SJSA1 (cell line): ENCODE results near the gene PRSS22. TPM values are rescaled to one million over a fixed set of nuclear protein-coding genes. Genes with fewer than 3 reads are reported as not detected.

Experiments
- DNase-seq, 2 experiments: peaks; one replicate each; pipeline ENCODE4 v3.0.0-alpha.2; 2015 to 2020; ENCODE audit warnings: low spot score in 2 of 2, low read depth in 1 of 2
- H3K27ac ChIP-seq: fragments of 250-450 bp; sonication (Bioruptor Pico); 2 replicates; pipeline ENCODE4 v1.5.1; 2020; ENCODE audit warnings: mild to moderate bottlenecking, moderate library complexity
- H3K27me3 ChIP-seq: fragments of 250-450 bp; sonication (Bioruptor Pico); replicated peaks from 2 replicates; pipeline ENCODE4 v1.5.1; 2020; ENCODE audit warnings: mild to moderate bottlenecking, moderate library complexity
- H3K36me3 ChIP-seq: fragments of 250-450 bp; sonication (Bioruptor Pico); 2 replicates; pipeline ENCODE4 v1.5.1; 2020; ENCODE audit warnings: mild to moderate bottlenecking
- H3K4me1 ChIP-seq: fragments of 250-450 bp; sonication (Bioruptor Pico); replicated peaks from 2 replicates; pipeline ENCODE4 v1.6.1; 2021; ENCODE audit warnings: mild to moderate bottlenecking
- H3K4me3 ChIP-seq: fragments of 250-450 bp; sonication (Bioruptor Pico); 2 replicates; pipeline ENCODE4 v1.5.1; 2020; ENCODE audit warnings: mild to moderate bottlenecking
- H3K9me3 ChIP-seq: fragments of 250-450 bp; sonication (Bioruptor Pico); replicated peaks from 2 replicates; pipeline ENCODE4 v1.5.1; 2020; ENCODE audit warnings: mild to moderate bottlenecking
- total RNA-seq: library from RNA; depleted of rRNA; stranded (reverse); fragments of >200 nt; shearing (Covaris generic); gene quantifications from 2 replicates; pipeline ENCODE4 v1.2.3, GENCODE V29; 2014

PRSS22 gene
- total RNA-seq, 1 experiment from 2014 or later = not detected

- Histone ChIP-seq H3K4me3 (no peak overlapping the region), H3K9me3 (no peaks in the 10 kb centered on the region), H3K27ac (peak overlapping the region; percentile 29), H3K4me1 (peaks cover 25% of the 10 kb centered on the region), H3K27me3 (no peaks in the 10 kb centered on the region), H3K36me3 (no peaks in the 10 kb centered on the region)
- DNase-seq = peak; percentile 94 to 95
Measured at GRCh38 chr16:2835638-2836493, 22.1 kb downstream of the PRSS22 start.

DNA sequence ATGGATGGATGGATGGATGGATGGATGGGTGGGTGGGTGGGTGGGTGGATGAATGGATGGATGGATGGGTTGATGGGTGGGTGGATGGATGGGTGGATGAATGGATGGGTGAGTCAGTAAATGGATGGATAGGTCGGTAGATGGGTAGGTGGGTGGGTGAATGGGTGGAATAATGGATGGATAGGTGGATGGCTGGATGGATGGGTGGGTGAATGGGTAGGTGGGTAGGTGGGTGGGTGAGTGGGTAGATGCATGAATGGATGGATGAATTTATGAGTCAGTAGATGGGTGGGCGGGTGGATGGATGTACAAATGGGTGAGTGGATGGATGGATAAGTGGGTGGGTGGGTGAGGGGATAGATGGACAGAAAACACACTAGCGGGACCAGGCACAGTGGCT is 23.0 kb downstream of the PRSS22 start:
- Histone ChIP-seq H3K27me3 (no peaks in the 10 kb centered on the region), H3K36me3 (no peaks in the 10 kb centered on the region), H3K4me1 (peaks cover 25% of the 10 kb centered on the region), H3K27ac (no peak overlapping the region), H3K9me3 (no peaks in the 10 kb centered on the region), H3K4me3 (no peak overlapping the region)
- DNase-seq = no peak

DNA sequence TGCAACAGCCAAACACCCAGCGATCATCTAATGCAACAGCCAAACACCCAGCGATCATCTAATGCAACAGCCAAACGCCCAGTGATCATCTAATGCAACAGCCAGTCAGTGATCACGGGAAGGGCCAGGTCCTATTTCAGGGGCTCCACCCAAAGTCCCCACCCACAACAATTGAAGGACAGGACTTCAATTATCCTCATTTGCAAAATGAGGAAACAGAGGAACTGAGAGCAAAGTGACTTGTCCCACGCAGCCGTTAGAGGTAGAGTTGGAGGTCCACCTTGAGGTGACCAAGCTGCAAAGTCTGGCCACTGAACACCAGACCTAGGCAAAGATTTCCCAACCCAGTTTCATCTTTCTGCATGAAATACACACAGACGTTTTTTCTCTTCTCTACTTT is 24.2 kb downstream of the PRSS22 start:
- H3K27ac ChIP-seq = no peak overlapping the region
- no peaks in the 10 kb centered on the region for H3K9me3 ChIP-seq
- DNase-seq = no peak
- H3K4me1 ChIP-seq = peaks cover 21% of the 10 kb centered on the region
- H3K36me3 ChIP-seq = no peaks in the 10 kb centered on the region
- H3K27me3 ChIP-seq = no peaks in the 10 kb centered on the region
- H3K4me3 ChIP-seq = no peak overlapping the region

- Histone ChIP-seq H3K9me3 (no peaks in the 10 kb centered on the region), H3K27ac (no peak overlapping the region), H3K36me3 (no peaks in the 10 kb centered on the region), H3K4me1 (peaks cover 11% of the 10 kb centered on the region), H3K27me3 (no peaks in the 10 kb centered on the region; the same call in 1 of the 2 replicates), H3K4me3 (no peak overlapping the region)
- no peak for DNase-seq
Measured at GRCh38 chr16:2831203-2831602, 26.8 kb downstream of the PRSS22 start.

- Histone ChIP-seq H3K4me3 (no peak overlapping the region), H3K27ac (no peak overlapping the region), H3K27me3 (no peaks in the 10 kb centered on the region; the same call in none of the 2 replicates), H3K36me3 (no peaks in the 10 kb centered on the region), H3K9me3 (no peaks in the 10 kb centered on the region), H3K4me1 (peaks cover 2% of the 10 kb centered on the region)
- no peak for DNase-seq
Measured at GRCh38 chr16:2830355-2830695, 27.6 kb downstream of the PRSS22 start.

DNA sequence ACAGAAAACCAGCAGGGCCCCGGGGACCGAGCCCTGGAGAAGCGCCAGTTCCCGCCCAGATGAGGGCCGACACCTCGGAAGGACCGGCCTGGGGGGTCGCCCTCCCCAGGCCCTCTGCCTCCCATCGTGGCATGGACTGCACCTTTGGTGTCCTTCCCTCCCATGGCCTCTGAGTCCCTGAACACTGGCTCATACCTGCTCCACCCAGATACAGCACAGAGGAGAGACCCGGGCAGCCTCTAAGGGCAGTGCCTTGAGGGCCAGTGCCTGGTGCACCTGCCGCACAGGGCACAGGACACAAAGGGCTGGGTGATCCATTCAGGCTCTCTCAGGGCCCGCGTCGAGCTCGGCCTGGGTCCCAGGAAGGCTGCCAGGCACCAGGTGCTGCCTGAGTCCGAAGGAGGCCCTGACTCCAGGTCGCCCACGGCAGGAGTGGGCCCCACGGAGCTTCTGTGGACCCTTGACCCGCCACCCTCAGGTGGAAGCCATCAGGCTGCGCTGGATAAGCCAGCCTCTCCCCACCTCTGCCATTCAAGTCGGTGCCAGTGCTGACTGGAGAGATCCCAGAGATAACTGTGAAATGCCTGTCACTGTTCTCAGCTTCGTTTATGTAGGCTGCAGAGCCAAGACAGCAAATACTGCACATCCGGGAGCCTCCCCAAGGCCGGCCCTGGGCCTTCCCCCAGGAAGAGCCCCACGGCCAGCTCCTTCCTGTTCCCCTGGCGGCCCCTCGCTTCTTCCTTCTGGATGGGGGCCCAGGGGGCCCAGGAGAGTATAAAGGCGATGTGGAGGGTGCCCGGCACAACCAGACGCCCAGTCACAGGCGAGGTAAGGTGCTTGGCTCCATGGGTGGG is 28.2 kb downstream of the PRSS22 start, which contains the start of gene ZG16B:
Gene ZG16B, plus strand, starts transcription at position 803 of the 854 bp plus-strand sequence. CDS start 139 bp downstream, outside the sequence.
- no peak within 1 kb of the TSS for H3K27ac ChIP-seq
- DNase-seq = no peak
- no peaks in the 10 kb centered on the region; the same call in none of the 2 replicates for H3K27me3 ChIP-seq

GRCh38 chr16:2828876-2829430 is 29.0 kb downstream of the PRSS22 start:
- no peaks in the 10 kb centered on the region for H3K4me1 ChIP-seq
- no peaks in the 10 kb centered on the region for H3K36me3 ChIP-seq
- no peak for DNase-seq
- no peak overlapping the region for H3K4me3 ChIP-seq
- H3K27ac ChIP-seq = no peak overlapping the region
- H3K9me3 ChIP-seq = no peaks in the 10 kb centered on the region
- no peaks in the 10 kb centered on the region; the same call in none of the 2 replicates for H3K27me3 ChIP-seq

More for the DNA sequence above, 28.2 kb downstream of the PRSS22 start, which contains the start of gene ZG16B:
- H3K36me3 ChIP-seq = no peaks in the 10 kb centered on the region
- H3K9me3 ChIP-seq = no peaks in the 10 kb centered on the region
- H3K4me3 ChIP-seq = no peak within 1 kb of the TSS
- H3K4me1 ChIP-seq = no peaks in the 10 kb centered on the region

GRCh38 chr16:2828521-2828840 is 29.5 kb downstream of the PRSS22 start:
- Histone ChIP-seq H3K9me3 (no peaks in the 10 kb centered on the region), H3K27ac (no peak overlapping the region), H3K27me3 (peaks cover under 1% of the 10 kb centered on the region), H3K36me3 (no peaks in the 10 kb centered on the region), H3K4me3 (no peak overlapping the region), H3K4me1 (no peaks in the 10 kb centered on the region)
- DNase-seq = no peak

DNA sequence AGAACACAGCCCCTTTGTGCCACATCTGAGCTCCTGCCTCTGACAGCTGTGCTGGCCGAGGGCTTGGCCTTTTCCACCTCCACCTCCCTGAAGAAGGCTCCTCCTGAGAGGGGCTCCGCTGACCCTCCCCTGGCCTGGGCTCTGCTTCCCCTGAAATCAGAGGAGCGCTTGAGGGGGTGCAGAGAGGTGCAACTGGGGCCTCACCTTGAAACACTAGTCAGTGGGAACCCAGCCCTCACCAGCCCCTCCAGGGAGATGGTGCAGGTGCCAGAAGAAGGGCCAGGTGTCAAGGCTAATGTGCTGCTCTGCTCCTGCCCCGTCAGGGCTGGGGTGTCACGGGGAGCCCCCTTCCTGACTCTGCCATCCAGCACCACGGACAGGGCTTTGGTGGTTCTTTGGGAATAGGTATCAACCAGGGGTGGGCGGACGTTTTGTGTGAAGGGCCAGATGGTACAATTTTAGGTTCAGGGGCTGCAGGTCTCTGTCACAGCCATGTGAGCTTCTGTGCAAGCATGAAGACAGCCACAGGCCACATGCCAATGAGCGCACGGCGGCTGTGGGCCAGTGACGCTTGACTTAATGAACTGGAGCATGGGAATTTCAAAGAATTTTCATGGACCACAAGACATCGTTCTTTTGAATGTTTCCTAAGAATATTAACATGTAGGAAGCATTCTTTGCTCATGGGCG is 30.0 kb downstream of the PRSS22 start:
- Histone ChIP-seq H3K9me3 (no peaks in the 10 kb centered on the region), H3K36me3 (no peaks in the 10 kb centered on the region), H3K4me3 (no peak overlapping the region), H3K27me3 (peaks cover 3% of the 10 kb centered on the region), H3K27ac (no peak overlapping the region), H3K4me1 (no peaks in the 10 kb centered on the region)
- no peak for DNase-seq

DNA sequence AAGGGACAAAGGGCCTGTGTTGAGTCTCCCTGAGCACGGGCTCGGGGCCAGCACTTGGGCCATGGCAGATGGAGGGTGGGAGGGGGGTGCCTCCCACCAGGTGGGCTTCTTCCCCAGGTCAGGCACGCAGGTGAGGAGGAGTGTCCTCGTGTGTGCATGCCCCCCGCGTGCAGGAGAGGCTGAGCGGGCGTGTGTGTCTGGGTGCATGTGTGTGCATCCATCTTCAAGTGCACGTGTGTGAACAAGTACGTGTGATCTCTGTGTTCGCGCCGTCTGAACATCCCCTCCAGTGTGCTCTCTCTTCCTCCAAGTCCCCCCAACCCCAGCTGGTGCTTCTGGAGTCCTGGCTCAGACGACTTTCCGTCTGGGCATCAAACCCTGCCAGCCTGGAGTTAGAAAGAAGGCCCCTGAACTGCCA is 30.6 kb downstream of the PRSS22 start:
- H3K4me1 ChIP-seq = no peaks in the 10 kb centered on the region
- peaks cover 7% of the 10 kb centered on the region for H3K27me3 ChIP-seq
- H3K9me3 ChIP-seq = no peaks in the 10 kb centered on the region
- H3K27ac ChIP-seq = no peak overlapping the region
- H3K36me3 ChIP-seq = no peaks in the 10 kb centered on the region
- H3K4me3 ChIP-seq = no peak overlapping the region
- no peak for DNase-seq

DNA sequence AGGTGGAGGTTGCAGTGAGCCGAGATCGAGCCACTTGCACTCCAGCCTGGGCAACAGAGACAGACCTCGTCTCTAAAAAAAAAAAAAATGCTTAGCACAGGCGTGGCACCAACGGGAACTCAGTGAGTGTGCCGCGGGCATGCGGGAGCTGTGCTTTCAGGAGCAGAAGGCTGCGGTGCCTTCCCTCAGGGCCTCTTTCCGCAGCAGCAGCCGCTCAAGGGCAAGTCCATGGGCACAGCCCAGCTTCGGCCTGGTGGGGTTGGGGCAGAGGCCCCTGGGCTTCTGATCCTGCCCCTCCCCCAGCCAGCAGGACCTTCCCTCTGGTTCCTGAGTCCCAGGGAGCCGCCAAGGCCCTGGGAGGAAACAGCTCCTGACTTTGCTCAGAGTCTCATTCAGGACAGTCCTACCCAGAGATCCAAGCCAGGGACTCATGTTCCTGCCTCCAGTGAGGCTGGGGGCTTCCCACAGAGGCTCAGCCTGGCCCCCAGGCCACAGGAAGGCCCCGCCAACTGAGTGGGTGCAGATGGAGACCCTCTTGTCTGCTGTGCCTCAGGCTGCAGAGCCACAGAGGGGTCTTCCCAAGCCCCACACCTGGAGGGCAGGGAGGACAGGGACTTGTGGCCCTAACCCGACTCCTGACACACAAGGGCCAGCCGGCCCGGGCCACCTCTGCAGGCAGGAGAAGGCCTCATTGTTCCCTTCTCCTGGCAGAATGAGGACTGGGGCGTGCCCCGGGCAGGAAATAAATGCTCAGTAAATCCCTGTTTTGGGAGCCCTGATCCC is 31.2 kb downstream of the PRSS22 start:
- Histone ChIP-seq H3K27me3 (peaks cover 9% of the 10 kb centered on the region), H3K4me1 (no peaks in the 10 kb centered on the region), H3K27ac (no peak overlapping the region), H3K4me3 (no peak overlapping the region), H3K9me3 (no peaks in the 10 kb centered on the region), H3K36me3 (no peaks in the 10 kb centered on the region)
- no peak for DNase-seq

DNA sequence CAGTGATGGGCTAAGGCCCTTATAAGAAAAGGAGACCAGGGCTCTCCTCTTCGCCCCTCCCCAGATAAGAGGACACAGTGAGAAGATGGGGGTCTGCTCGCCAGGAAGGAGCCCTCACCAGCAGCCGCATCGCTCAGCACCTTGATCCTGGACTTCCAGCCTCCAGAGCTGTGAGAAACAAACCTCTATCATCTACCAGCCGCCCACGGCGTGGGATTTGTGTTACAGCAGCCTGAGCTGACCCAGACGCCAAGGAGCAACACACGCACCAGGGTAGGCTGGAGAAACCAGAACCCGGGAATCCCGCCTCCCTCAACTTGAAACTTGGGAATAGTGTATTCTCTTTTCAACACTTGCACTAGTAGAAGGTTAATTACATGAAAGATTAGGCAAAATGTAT is 32.1 kb downstream of the PRSS22 start:
- Histone ChIP-seq H3K36me3 (no peaks in the 10 kb centered on the region), H3K9me3 (no peaks in the 10 kb centered on the region), H3K4me3 (no peak overlapping the region), H3K4me1 (no peaks in the 10 kb centered on the region), H3K27me3 (peaks cover 13% of the 10 kb centered on the region), H3K27ac (no peak overlapping the region)
- no peak for DNase-seq
